ENCODE results near the gene TM4SF1.

DNA sequence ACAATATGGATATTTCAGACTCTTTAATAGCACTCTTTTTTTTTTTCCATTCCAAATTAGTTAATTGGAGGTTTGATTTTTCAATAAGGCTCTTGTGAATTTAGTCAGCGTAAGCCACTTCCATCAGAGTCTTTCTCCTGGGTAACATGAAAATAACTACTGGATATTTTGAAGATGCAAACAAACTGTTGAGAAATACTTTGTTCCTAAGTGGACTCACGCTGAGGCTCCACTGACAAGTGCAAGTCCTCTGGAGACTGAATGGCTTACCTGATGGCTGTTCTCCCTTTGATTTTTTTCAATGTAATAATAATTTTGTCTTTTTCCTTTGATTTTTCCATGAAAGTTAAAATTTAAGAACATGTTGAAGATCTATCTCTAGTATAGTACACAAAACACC lies 26.0 kb upstream of the TM4SF1 start:
- TF ChIP-seq CTCF (IDR thresholded peaks at IDR 0.05; ENCODE audit: extremely low read depth in 1 of 2, insufficient read depth in 1 of 2, low read depth in 1 of 2, low read length in 2 of 2) (no peak), POLR2A (IDR thresholded peaks at IDR 0.05; ENCODE audit: low read depth, low read length) (no peak), MYC (IDR thresholded peaks at IDR 0.05; ENCODE audit: low read depth, low read length) (no peak), JUN (IDR thresholded peaks at IDR 0.05; ENCODE audit: borderline replicate concordance, insufficient read depth, insufficient read length, low read depth) (no peak)

All from endothelial cell of umbilical vein (primary cell).